Fibroblast of villous mesenchyme (primary cell): Measurements from ENCODE around the gene OR6C70. TPM values are rescaled to one million over a fixed set of nuclear protein-coding genes. Genes with fewer than 3 reads are reported as not detected.
"Not testable (repeated sequence)": the region's sequence is repeated elsewhere in the genome, so short reads cannot be mapped to it uniquely, and the experiment has no call there.

Source experiments
- DNase-seq: peaks from one replicate; pipeline ENCODE4 v3.0.0-alpha.2; 2010; ENCODE audit warnings: low read depth
- H3K4me3 ChIP-seq: 2 replicates; pipeline ENCODE4 v1.5.1; 2011; ENCODE audit warnings: low read depth, mild to moderate bottlenecking, low read length
- total RNA-seq: library from RNA; depleted of rRNA; stranded (reverse); fragments of >200 nt; gene quantifications from 2 replicates; pipeline ENCODE4 v1.2.3, GENCODE V29; 2012
- TF ChIP-seq, protein P1 (sequence below): IDR thresholded peaks from 2 replicates; pipeline ENCODE4 v1.5.1; 2012; ENCODE audit warnings: low read depth, mild to moderate bottlenecking, low read length; ENCODE audit not compliant: insufficient read depth

OR6C70 gene
- total RNA-seq, 1 donor, result not detected

DNA sequence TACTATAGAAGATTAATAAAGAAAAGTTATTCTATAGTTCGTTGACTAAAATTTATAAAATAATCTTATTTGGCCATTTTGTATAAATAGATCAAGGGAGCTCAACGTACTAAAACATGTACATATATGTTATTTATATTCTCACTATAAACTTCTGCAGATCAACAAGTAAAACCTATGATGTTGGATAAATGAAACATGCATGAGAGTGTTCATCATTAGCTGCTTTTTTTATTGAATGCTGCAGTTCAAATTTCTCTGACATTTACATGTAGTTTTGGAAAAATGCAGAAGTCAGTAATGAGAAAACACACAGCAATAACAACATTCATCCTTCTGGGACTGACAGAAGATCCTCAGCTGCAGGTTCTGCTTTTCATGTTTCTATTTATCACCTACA lies 22.1 kb upstream of the OR6C70 start, which contains the start of gene OR6C68:
TSS of gene OR6C68 (plus strand) at position 301 of the 400 bp plus-strand sequence. CDS start at position 301, 0 bp downstream.
- DNase-seq, result no peak
- H3K4me3 ChIP-seq, result no peak within 1 kb of the TSS
- TF ChIP-seq, protein P1, sequence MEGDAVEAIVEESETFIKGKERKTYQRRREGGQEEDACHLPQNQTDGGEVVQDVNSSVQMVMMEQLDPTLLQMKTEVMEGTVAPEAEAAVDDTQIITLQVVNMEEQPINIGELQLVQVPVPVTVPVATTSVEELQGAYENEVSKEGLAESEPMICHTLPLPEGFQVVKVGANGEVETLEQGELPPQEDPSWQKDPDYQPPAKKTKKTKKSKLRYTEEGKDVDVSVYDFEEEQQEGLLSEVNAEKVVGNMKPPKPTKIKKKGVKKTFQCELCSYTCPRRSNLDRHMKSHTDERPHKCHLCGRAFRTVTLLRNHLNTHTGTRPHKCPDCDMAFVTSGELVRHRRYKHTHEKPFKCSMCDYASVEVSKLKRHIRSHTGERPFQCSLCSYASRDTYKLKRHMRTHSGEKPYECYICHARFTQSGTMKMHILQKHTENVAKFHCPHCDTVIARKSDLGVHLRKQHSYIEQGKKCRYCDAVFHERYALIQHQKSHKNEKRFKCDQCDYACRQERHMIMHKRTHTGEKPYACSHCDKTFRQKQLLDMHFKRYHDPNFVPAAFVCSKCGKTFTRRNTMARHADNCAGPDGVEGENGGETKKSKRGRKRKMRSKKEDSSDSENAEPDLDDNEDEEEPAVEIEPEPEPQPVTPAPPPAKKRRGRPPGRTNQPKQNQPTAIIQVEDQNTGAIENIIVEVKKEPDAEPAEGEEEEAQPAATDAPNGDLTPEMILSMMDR, result no peak

GRCh38 chr12:55484284-55484683 lies 14.3 kb upstream of the OR6C70 start:
- not testable (repeated sequence) for H3K4me3 ChIP-seq, DNase-seq

DNA sequence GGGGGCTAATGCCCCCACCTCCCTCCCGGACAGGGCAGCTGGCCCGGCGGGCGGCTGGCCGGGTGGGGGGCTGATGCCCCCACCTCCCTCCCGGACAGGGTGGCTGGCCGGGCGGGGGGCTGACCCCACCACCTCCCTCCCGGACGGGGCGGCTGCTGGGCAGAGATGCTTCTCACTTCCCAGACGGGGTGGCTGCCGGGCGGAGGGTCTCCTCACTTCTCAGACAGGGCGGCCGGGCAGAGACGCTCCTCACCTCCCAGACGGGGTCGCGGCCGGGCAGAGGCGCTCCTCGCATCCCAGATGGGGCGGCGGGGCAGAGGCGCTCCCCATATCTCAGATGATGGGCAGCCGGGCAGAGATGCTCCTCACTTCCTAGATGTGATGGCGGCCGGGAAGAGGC lies 9.2 kb upstream of the OR6C70 start:
- H3K4me3 ChIP-seq, DNase-seq: not testable (repeated sequence)

GRCh38 chr12:55472264-55472663 lies 2.3 kb upstream of the OR6C70 start:
- no peak overlapping the region for H3K4me3 ChIP-seq
- TF ChIP-seq, protein P1, result no peak
- no peak for DNase-seq

DNA sequence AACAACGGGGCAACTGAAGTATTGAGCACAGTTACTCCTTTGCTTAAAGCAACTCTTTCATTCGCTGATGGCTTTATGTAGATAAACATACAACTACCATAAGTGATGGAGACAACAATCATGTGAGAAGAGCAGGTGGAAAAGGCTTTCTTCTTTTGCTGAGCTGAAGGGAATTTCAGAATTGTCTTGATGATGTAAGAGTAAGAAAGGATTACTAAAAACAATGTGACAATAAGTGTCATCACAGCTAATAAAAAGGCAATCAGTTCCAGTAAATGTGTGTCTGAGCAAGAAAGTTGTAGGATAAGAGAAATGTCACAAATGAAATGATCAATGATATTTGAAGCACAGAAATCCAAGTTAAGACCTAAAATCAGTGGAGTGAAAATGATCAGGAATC lies 647 bp downstream of the OR6C70 start:
- H3K4me3 ChIP-seq, result no peak overlapping the region
- TF ChIP-seq, protein P1, result no peak
- DNase-seq, result no peak

DNA sequence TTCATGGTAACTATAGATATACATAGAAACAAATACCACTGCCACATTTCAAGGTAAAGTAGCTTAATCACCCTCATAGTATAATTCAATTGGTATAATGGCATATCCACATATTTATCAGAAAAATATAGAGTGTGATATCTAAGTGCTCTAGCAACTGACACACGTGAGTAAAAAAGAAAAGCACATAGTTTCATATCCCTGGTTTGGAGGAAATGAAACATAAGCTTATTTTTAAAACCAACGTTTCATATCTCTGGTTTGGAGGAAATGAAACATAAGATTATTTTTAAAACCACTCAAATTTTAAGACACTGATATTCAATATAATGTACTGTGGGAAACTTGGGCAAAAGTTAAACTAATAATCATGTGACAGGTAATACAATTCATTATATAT lies 2.1 kb downstream of the OR6C70 start:
- H3K4me3 ChIP-seq, result no peak overlapping the region
- TF ChIP-seq, protein P1, result no peak
- no peak for DNase-seq

- DNase-seq, H3K4me3 ChIP-seq: not testable (repeated sequence)
Measured at GRCh38 chr12:55464926-55465325, 5.0 kb downstream of the OR6C70 start.

DNA sequence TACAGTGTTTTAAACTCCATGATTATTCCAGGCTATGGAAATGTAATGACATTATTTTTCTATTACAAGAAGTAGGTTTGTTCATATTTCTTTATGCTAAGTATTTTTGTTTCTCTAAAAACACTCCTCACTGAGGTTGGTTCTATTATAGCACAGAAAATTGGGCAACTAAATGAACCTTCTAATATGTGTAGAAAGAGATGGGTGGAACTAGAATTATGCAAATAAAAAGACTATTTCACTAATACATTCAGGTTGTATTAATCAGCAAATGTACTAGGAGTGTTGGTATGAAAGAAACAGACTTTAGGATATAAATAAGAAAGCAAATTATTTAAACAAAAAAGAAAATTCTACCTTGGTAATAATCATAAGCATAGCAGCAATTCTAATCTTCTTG lies 21.1 kb downstream of the OR6C70 start:
- DNase-seq, result no peak
- TF ChIP-seq, protein P1, result no peak
- H3K4me3 ChIP-seq, result no peak overlapping the region

DNA sequence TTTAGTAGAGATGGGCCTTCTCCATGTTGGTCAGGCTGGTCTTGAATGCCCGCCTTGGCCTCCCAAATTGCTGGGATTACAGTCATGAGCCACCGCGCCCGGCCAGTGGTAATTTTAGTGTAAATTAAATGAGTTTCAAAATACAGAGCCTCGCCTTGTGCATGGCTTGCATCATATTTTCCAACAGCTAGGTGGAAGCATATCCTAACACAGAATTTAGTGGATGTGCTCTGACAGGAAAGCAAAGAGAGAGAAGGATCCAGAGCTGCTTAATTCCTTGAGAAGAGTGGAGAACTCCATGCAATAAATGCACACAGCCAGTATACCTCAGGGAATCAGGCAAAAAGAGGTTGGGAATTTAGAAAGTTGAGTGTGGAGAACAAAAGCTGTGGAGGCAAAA lies 23.6 kb downstream of the OR6C70 start:
- TF ChIP-seq, protein P1, result no peak
- no peak for DNase-seq
- H3K4me3 ChIP-seq, result no peak overlapping the region
